Erythroblast (primary cell): Measurements from ENCODE around the gene CRYGN.

Experiments used
- GATA1 ChIP-seq: IDR thresholded peaks from 2 replicates; pipeline ENCODE4 v1.6.1; 2011; ENCODE audit warnings: low read depth, mild to moderate bottlenecking, control low read depth, low read length, moderate library complexity
- POLR2A ChIP-seq: IDR thresholded peaks from 2 replicates; pipeline ENCODE4 v1.6.1; 2011; ENCODE audit warnings: mild to moderate bottlenecking, low read length

DNA sequence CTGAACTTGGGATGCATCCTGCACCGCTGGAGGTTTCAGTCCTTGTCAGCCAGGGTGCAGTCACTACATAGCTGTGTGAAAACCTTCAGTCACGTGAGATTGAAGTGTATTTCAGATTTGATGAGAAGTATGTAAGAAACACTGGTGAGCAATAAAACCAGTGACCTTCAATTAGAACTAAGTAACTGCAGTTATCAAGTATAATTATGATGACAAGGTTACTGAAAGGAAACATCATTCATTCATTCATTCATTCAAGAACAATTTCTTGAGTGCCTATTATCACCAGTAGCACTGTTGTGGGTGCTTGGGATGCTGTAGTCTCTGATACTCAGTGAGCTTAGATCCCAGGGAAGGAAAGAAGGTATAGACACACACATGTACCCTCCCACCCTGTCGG lies 46.1 kb upstream of the CRYGN start:
- TF ChIP-seq POLR2A (no peak), GATA1 (no peak)
